PC-9 (cell line): Measurements from ENCODE around the gene OR3A3. TPM values are rescaled to one million over a fixed set of nuclear protein-coding genes. Genes with fewer than 3 reads are reported as not detected.
"Not testable (repeated sequence)": the region's sequence is repeated elsewhere in the genome, so short reads cannot be mapped to it uniquely, and the experiment has no call there.

ENCODE experiments used
- Bru-seq: library from RNA; stranded (reverse); fragments of 400-500 nt; gene quantifications from one replicate; lab custom pipeline; 2021; lab: Mats Ljungman, UMichigan
- BruChase-seq, 2 experiments: library from RNA; stranded (reverse); fragments of 400-500 nt; gene quantifications; one replicate each; lab custom pipeline; 2021; lab: Mats Ljungman, UMichigan
- BruUV-seq: library from RNA; stranded (reverse); fragments of 400-500 nt; replicated peaks from 2 replicates; lab custom pipeline; 2021; lab: Mats Ljungman, UMichigan
- CTCF ChIA-PET: fragments of 300-600 bp; sonication (Branson Sonifier 250); formaldehyde crosslinking; loops from one replicate; lab custom pipeline; 2022; ENCODE audit warnings: antibody characterized with exemption; lab: Charles Lee
- POLR2A ChIA-PET: fragments of 300-600 bp; sonication (Branson Sonifier 250); formaldehyde crosslinking; loops from one replicate; lab custom pipeline; 2022; ENCODE audit warnings: antibody characterized with exemption; ENCODE audit not compliant: unreplicated experiment; lab: Charles Lee
- DNase-seq, 2 experiments: peaks; one replicate each; pipeline versions ENCODE4 v3.0.0 to v3.0.0-alpha.2; 2015 to 2022; ENCODE audit warnings: mixed read lengths in 1 of 2
- H2AFZ ChIP-seq: fragments of 200-600 bp; sonication (generic); 2 replicates; pipeline ENCODE4 v1.8.1; 2017; ENCODE audit warnings: antibody characterized with exemption
- H3F3A ChIP-seq: fragments of 200-600 bp; sonication (generic); 2 replicates; pipeline ENCODE4 v1.8.1; 2017; ENCODE audit warnings: antibody characterized with exemption, mild to moderate bottlenecking, low read depth; ENCODE audit not compliant: insufficient read depth
- H3K27ac ChIP-seq: fragments of 200-600 bp; sonication (generic); 2 replicates; pipeline ENCODE4 v1.6.1; 2016; ENCODE audit warnings: mixed run types
- H3K27me3 ChIP-seq: fragments of 200-600 bp; sonication (generic); 2 replicates; pipeline ENCODE4 v1.6.1; 2016; ENCODE audit warnings: low read depth, mixed run types; ENCODE audit not compliant: insufficient read depth
- H3K36me3 ChIP-seq: fragments of 200-600 bp; sonication (generic); 2 replicates; pipeline ENCODE4 v1.6.1; 2016; ENCODE audit warnings: low read depth, mixed run types
- H3K4me1 ChIP-seq: fragments of 200-600 bp; sonication (generic); replicated peaks from 2 replicates; pipeline ENCODE4 v1.6.1; 2016; ENCODE audit warnings: mixed run types; ENCODE audit not compliant: insufficient read depth
- H3K4me2 ChIP-seq: fragments of 200-600 bp; sonication (generic); 2 replicates; pipeline ENCODE4 v1.6.1; 2017; ENCODE audit warnings: mixed run types
- H3K4me3 ChIP-seq: fragments of 200-600 bp; sonication (generic); 2 replicates; pipeline ENCODE4 v1.6.1; 2016; ENCODE audit warnings: mixed run types
- H3K79me2 ChIP-seq: fragments of 200-600 bp; sonication (generic); 2 replicates; pipeline ENCODE4 v1.6.1; 2017; ENCODE audit warnings: low read depth, mixed run types
- H3K9me2 ChIP-seq: fragments of 200-600 bp; sonication (generic); 2 replicates; pipeline ENCODE4 v1.8.1; 2017; ENCODE audit warnings: mild to moderate bottlenecking; ENCODE audit not compliant: insufficient read depth
- H3K9me3 ChIP-seq: fragments of 200-600 bp; sonication (generic); 2 replicates; pipeline ENCODE4 v1.8.1; 2016; ENCODE audit warnings: low read depth; ENCODE audit not compliant: insufficient read depth
- H4K20me1 ChIP-seq: fragments of 200-600 bp; sonication (generic); 2 replicates; pipeline ENCODE4 v1.8.1; 2017; ENCODE audit not compliant: insufficient read depth
- EZH2 ChIP-seq: fragments of 200-600 bp; sonication (generic); IDR thresholded peaks from 2 replicates; pipeline ENCODE4 v1.8.0; 2017; ENCODE audit warnings: antibody characterized with exemption, low read depth
- intact Hi-C: fragments of 100-400 bp; cut with micrococcal nuclease; formaldehyde crosslinking; loops from one replicate; pipeline ENCODE4 v1.10.0; 2022; ENCODE audit not compliant: unreplicated experiment
- long read RNA-seq: library from polyadenylated mRNA; stranded (forward); transcript quantifications from one replicate; pipeline ENCODE4 v2.0.0, GENCODE V29; 2022
- total RNA-seq: library from RNA; stranded (reverse); gene quantifications from 2 replicates; pipeline ENCODE4 v1.2.3, GENCODE V29; 2021
- TF ChIP-seq, protein P1 (sequence below): fragments of 200-600 bp; sonication (generic); conservative IDR thresholded peaks from 2 replicates; pipeline ENCODE4 v1.6.1; 2017; ENCODE audit warnings: mixed run types, antibody characterized with exemption, mild to moderate bottlenecking, moderate library complexity

Gene OR3A3
- total RNA-seq, result not detected in 2 replicates
- Bru-seq, nascent RNA, result not detected
- BruChase-seq, experiment 1, labeled RNA remaining after a 2-hour chase, result not detected
- not detected for BruChase-seq, experiment 2, labeled RNA remaining after a 6-hour chase
- long read RNA-seq, result 0 reads

DNA sequence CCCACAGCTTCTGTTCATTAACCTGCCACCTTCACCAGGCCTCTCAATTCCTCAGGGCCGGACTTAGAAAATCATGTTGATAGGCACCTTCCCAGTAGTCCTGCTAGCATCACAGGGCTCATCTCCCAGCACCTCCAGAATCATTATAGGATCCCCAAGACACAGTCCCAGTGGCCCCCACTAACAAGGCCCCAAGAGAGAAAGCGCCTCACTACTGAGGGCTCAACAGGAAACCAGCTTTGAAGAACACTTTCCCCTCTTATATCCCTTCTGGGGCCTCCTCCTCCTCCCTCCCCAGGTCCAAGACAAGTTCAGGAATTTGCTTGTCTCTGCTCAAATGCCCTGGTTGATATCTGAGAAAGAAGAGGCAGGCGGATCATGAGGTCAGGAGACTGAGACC, at the start of gene OR3A3:
TSS of gene OR3A3 (plus strand) at position 301 of the 400 bp plus-strand sequence.
- intact Hi-C loops, result no loop called here
- no peak within 1 kb of the TSS for H3K4me2 ChIP-seq
- ChIA-PET CTCF (no interaction called here), POLR2A (no interaction called here)
- no TSS peak for BruUV-seq
- no peak for TF ChIP-seq EZH2
- H3K27ac ChIP-seq, result no peak within 1 kb of the TSS
- H3K4me3 ChIP-seq, result no peak within 1 kb of the TSS
- H2AFZ ChIP-seq, result no peak within 1 kb of the TSS
- peaks cover 79% of the 10 kb centered on the region for H3K27me3 ChIP-seq
- H3K36me3 ChIP-seq, result no peaks in the 10 kb centered on the region
- H3K9me3 ChIP-seq, result no peaks in the 10 kb centered on the region
- no peaks in the 10 kb centered on the region for H4K20me1 ChIP-seq
- H3K79me2 ChIP-seq, result no peaks in the 10 kb centered on the region
- no peaks in the 10 kb centered on the region for H3K9me2 ChIP-seq
- no peaks in the 10 kb centered on the region for H3F3A ChIP-seq
- no peak for DNase-seq
- no peaks in the 10 kb centered on the region for H3K4me1 ChIP-seq

DNA sequence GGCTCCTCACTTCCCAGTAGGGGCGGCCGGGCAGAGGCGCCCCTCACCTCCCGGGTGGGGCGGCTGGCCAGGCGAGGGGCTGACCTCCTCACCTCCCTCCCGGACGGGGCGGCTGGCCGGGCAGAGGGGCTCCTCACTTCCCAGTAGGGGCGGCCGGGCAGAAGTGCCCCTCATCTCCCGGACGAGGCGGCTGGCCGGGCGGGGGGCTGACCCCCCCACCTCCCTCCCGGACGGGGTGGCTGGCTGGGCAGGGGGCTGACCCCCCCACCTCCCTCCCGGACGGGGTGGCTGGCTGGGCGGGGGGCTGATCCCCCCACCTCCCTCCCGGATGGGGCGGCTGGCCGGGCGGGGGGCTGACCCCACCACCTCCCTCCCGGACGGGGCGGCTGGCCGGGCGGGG, 40.0 kb upstream of the OR3A3 start:
- intact Hi-C loops, POLR2A ChIA-PET, H3K9me2 ChIP-seq, BruUV-seq, H4K20me1 ChIP-seq, H3F3A ChIP-seq, DNase-seq, H2AFZ ChIP-seq, H3K4me3 ChIP-seq, H3K4me2 ChIP-seq, H3K9me3 ChIP-seq, H3K79me2 ChIP-seq, CTCF ChIA-PET, H3K27ac ChIP-seq, H3K36me3 ChIP-seq, H3K27me3 ChIP-seq, H3K4me1 ChIP-seq: not testable (repeated sequence)

- H2AFZ ChIP-seq, result no peak overlapping the region
- DNase-seq, result no peak
- H3K27me3 ChIP-seq, result peaks cover 61% of the 10 kb centered on the region
- BruUV-seq, result no TSS peak
- no peaks in the 10 kb centered on the region; the same call in 1 of the 2 replicates for H4K20me1 ChIP-seq
- no peaks in the 10 kb centered on the region for H3K9me3 ChIP-seq
- ChIA-PET POLR2A (no interaction called here), CTCF (no interaction called here)
- no peak overlapping the region for H3K4me2 ChIP-seq
- H3K4me1 ChIP-seq, result no peaks in the 10 kb centered on the region
- H3K36me3 ChIP-seq, result no peaks in the 10 kb centered on the region
- TF ChIP-seq, protein P1, sequence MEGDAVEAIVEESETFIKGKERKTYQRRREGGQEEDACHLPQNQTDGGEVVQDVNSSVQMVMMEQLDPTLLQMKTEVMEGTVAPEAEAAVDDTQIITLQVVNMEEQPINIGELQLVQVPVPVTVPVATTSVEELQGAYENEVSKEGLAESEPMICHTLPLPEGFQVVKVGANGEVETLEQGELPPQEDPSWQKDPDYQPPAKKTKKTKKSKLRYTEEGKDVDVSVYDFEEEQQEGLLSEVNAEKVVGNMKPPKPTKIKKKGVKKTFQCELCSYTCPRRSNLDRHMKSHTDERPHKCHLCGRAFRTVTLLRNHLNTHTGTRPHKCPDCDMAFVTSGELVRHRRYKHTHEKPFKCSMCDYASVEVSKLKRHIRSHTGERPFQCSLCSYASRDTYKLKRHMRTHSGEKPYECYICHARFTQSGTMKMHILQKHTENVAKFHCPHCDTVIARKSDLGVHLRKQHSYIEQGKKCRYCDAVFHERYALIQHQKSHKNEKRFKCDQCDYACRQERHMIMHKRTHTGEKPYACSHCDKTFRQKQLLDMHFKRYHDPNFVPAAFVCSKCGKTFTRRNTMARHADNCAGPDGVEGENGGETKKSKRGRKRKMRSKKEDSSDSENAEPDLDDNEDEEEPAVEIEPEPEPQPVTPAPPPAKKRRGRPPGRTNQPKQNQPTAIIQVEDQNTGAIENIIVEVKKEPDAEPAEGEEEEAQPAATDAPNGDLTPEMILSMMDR, result no peak
- TF ChIP-seq EZH2, result no peak
- H3K4me3 ChIP-seq, result no peak overlapping the region
- H3K27ac ChIP-seq, result no peak overlapping the region
- H3K79me2 ChIP-seq, result no peaks in the 10 kb centered on the region
- intact Hi-C loops, result no loop called here
- no peaks in the 10 kb centered on the region for H3K9me2 ChIP-seq
- H3F3A ChIP-seq, result no peaks in the 10 kb centered on the region
Measured at GRCh38 chr17:3378321-3378720, 32.8 kb upstream of the OR3A3 start.

- intact Hi-C loops, result no loop called here
- Histone ChIP-seq H3K27me3 (peaks cover 77% of the 10 kb centered on the region), H3K27ac (no peak overlapping the region), H3K79me2 (no peaks in the 10 kb centered on the region), H3K4me3 (no peak overlapping the region), H4K20me1 (no peaks in the 10 kb centered on the region; the same call in 1 of the 2 replicates), H3F3A (no peaks in the 10 kb centered on the region), H3K36me3 (no peaks in the 10 kb centered on the region), H2AFZ (no peak overlapping the region), H3K4me1 (no peaks in the 10 kb centered on the region), H3K9me3 (no peaks in the 10 kb centered on the region), H3K9me2 (no peaks in the 10 kb centered on the region), H3K4me2 (no peak overlapping the region)
- CTCF ChIA-PET, result no interaction called here
- no TSS peak for BruUV-seq
- TF ChIP-seq EZH2, result no peak
- TF ChIP-seq, protein P1, result no peak
- no peak for DNase-seq
- POLR2A ChIA-PET, result no interaction called here
Measured at GRCh38 chr17:3381957-3382356, 29.2 kb upstream of the OR3A3 start.
